ENCODE measurements around the gene CNTN5. TPM values are rescaled to one million over a fixed set of nuclear protein-coding genes. Genes with fewer than 3 reads are reported as not detected.

The CNTN5 gene
- total and polyA plus RNA-seq, 5 experiments from 2014 or later: not detected

DNA sequence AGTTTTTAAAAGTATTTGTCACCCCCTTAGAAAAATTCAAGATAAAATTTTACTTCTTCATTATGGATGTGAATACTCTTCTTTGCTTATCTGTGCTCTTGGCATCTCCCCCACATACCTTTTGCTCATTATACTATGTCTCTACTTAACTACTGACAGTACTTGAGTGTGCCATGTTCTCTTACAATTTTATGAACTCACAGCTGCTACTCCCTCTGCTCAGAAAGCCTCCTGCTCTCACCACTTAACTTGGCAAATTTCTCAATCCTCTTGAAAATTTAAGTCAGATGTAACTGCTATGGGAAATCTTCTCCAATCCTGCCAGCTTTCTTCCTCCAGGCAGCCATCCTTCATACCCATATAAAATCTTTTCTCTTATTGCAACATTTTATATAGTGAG lies 163.4 kb downstream of the CNTN5 start:
- ATAC-seq: no peak
- Mint-ChIP-seq H3K9me3 (peaks cover 0 to 23% (median 6%) of the 10 kb centered on the region in 9 donors), H3K36me3 (no peaks in the 10 kb centered on the region), H3K27ac (no peak overlapping the region), H3K4me3 (no peak overlapping the region), H3K27me3 (no peaks in the 10 kb centered on the region), H3K4me1 (no peaks in the 10 kb centered on the region)
- POLR2A ChIA-PET: no interaction called here
- no peak for DNase-seq

DNA sequence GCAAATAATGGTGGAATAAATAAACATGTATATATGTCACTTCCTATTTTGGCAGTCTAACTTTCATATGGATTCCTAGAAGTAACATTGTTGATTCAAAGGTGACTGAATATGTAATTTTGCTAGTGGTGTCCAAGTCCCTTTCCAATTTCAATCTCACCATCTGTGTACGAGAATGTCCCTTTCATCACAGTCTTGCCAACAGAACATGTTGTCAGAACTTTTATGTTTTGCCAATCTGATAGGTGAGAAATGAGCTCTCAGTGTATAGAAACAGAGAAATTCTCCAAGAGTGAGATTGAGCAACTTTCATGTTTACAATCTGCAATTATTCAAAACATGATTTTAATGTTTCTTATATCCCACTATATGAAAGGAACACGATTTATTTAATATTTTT lies 167.5 kb downstream of the CNTN5 start:
- no peaks in the 10 kb centered on the region for H3K36me3 Mint-ChIP-seq
- ATAC-seq: no peak
- H3K4me3 Mint-ChIP-seq: no peak overlapping the region

DNA sequence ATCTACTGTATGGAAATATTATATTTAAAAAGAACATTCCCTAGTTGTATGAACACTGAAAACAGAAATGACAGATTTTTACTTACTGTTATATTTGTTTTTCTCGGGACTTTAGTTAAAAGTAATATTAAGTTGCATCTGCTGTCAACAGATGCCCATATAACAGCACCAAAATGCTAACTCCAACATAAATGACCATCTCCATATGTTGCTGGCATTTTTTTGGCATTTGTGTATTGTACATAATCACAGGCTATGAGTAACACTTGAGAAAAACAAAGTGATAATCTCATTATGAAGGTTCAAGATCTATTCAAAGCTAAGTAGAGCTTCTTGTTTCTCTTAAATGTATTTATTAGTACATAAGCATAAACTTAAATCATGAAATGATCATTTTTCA lies 172.0 kb downstream of the CNTN5 start:
- H3K27me3 Mint-ChIP-seq: no peaks in the 10 kb centered on the region
- H3K9me3 Mint-ChIP-seq: peaks cover 0 to 30% (median 2%) of the 10 kb centered on the region in 9 donors
- H3K4me1 Mint-ChIP-seq: no peaks in the 10 kb centered on the region
- no peak overlapping the region for H3K4me3 Mint-ChIP-seq
- DNase-seq: no peak
- H3K27ac Mint-ChIP-seq: no peak overlapping the region
- no peak for ATAC-seq
- no peaks in the 10 kb centered on the region for H3K36me3 Mint-ChIP-seq
- POLR2A ChIA-PET: no interaction called here

More for the DNA sequence above, 167.5 kb downstream of the CNTN5 start:
- Mint-ChIP-seq H3K27ac (no peak overlapping the region), H3K4me1 (no peaks in the 10 kb centered on the region), H3K9me3 (peaks cover 2 to 22% (median 7%) of the 10 kb centered on the region in 9 donors), H3K27me3 (no peaks in the 10 kb centered on the region)
- no peak for DNase-seq
- POLR2A ChIA-PET: no interaction called here

DNA sequence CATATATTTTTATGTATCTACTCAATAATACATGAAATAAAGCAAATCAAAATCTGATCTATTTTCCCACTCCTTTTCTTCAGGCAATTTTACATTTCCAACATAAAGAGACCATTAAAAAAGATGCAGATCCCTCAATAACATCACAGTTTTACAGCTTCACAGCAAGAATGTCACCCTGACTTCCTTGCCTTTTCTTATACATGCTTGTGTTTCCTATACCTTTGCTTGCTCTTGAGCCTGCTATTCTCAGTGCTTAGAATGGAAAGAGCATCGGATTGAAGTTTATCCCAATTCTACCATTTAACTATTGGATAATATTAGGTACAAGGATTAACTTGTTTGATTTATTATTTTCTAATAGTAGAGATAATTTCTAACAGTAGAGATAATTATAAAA lies 176.7 kb downstream of the CNTN5 start:
- no peaks in the 10 kb centered on the region for H3K27me3 Mint-ChIP-seq
- H3K4me3 Mint-ChIP-seq: no peak overlapping the region
- no peaks in the 10 kb centered on the region for H3K4me1 Mint-ChIP-seq
- H3K9me3 Mint-ChIP-seq: peaks cover 0 to 31% (median 12%) of the 10 kb centered on the region in 9 donors
- no peak overlapping the region for H3K27ac Mint-ChIP-seq
- POLR2A ChIA-PET: no interaction called here
- H3K36me3 Mint-ChIP-seq: no peaks in the 10 kb centered on the region
- DNase-seq (no peak), ATAC-seq (no peak)

DNA sequence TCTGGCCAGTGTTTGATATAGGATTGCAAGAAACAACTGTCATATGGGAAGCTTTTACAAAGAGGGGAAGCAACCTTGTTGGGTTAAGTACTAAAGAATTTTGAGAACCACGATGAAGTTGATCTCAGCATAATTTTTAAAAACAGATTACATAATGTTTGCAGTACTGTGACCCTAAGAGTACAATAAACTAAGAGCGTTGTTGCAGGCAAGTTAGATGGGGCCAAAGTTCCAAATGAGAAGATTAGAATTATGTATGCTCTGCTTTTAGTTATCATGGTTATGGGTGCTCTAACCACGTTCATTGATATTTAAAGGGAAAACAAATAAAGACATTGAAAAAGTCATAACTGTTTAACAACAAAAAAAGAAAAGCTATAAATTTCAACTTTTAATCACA lies 177.5 kb downstream of the CNTN5 start:
- DNase-seq (no peak), ATAC-seq (no peak)
- Mint-ChIP-seq H3K27me3 (no peaks in the 10 kb centered on the region), H3K36me3 (no peaks in the 10 kb centered on the region), H3K4me3 (no peak overlapping the region), H3K9me3 (peaks cover 2 to 31% (median 12%) of the 10 kb centered on the region in 9 donors), H3K4me1 (no peaks in the 10 kb centered on the region), H3K27ac (no peak overlapping the region)
- POLR2A ChIA-PET: no interaction called here

DNA sequence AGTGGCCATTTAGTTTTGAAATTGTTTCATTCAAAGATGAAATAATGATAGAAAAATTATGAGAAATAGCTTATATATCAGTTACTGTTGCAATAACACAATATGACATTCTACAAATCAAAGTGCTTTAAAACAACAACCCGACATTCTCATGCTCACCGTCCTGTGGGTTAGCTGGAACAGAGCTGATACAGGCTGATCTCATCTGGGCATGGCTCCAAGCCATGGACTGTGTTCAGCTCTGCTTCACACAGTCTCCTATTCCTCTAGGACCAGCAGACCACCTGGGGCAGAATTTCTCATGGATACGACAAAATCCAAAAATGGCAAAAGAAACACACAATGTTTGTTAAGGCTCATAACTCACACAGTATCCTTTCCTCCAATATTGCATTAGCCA lies 178.6 kb downstream of the CNTN5 start:
- Mint-ChIP-seq H3K27ac (no peak overlapping the region), H3K9me3 (peaks cover 2 to 36% (median 11%) of the 10 kb centered on the region in 9 donors), H3K4me3 (no peak overlapping the region), H3K27me3 (no peaks in the 10 kb centered on the region), H3K4me1 (no peaks in the 10 kb centered on the region), H3K36me3 (no peaks in the 10 kb centered on the region)
- no peak for DNase-seq
- POLR2A ChIA-PET: no interaction called here
- ATAC-seq: no peak

DNA sequence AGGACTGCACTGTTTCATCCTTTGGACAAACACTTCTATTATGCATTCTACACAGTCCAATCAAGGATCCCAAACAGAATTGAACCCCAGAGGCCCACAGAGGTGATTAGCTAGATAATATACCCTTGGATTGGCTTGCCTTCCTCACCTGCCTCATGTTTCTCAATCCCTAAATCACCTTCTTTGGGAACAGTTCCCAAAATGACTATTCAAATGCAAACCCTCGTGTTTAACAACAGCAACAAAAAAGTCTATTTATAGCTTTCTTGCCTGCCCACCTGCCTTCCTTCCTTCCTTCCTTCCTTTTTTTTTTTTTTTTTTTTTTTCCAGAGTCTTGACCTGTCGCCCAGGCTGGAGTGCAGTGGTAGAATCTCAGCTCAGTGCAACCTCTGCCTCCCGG lies 180.0 kb downstream of the CNTN5 start:
- POLR2A ChIA-PET: no interaction called here
- Mint-ChIP-seq H3K4me1 (no peaks in the 10 kb centered on the region), H3K27ac (no peak overlapping the region), H3K27me3 (no peaks in the 10 kb centered on the region), H3K36me3 (no peaks in the 10 kb centered on the region), H3K4me3 (no peak overlapping the region), H3K9me3 (peaks cover 3 to 38% (median 11%) of the 10 kb centered on the region in 9 donors)
- no peak for ATAC-seq
- DNase-seq: no peak

DNA sequence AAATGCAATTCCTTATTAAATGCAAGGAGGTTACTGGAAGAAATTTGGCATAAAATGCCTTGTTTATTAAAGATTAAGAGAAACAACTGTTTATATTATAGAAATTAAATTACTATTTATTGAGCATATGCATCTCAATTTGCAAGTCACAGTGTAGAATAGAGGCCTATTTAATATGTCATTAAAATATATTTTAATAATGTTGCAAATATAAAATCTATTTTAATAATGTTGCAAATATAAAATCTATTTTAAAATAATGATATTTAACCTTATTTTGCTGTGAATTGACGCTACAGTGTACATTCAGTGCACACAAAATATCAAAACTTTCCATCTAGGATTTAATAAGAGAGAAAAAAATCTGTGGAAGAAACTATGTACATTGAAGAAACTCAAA lies 188.1 kb downstream of the CNTN5 start:
- POLR2A ChIA-PET: no interaction called here
- H3K4me1 Mint-ChIP-seq: no peaks in the 10 kb centered on the region
- peaks cover 0 to 17% (median 5%) of the 10 kb centered on the region in 9 donors for H3K9me3 Mint-ChIP-seq
- H3K36me3 Mint-ChIP-seq: no peaks in the 10 kb centered on the region
- ATAC-seq (no peak), DNase-seq (no peak)
- no peaks in the 10 kb centered on the region for H3K27me3 Mint-ChIP-seq
- no peak overlapping the region for H3K27ac Mint-ChIP-seq
- no peak overlapping the region for H3K4me3 Mint-ChIP-seq

DNA sequence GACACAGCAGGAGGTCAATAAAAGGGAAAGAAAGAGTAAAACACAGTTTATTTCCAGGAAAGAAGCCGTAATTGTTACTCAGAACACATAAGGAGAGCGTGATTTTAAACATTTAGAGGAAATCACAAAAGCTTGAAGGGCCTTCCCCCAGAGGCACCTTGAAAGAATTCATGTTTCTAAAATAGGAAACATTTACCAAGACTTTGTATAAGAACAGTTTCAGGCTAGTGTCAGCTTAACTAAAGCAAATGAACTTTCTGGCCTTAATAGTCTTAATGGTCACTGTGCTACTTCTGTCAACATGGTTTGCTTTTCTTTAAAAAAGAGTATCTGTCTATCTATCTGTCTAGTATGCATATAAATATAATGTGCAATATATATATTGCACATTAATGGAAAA lies 208.8 kb downstream of the CNTN5 start:
- POLR2A ChIA-PET: no interaction called here
- H3K9me3 Mint-ChIP-seq: peaks cover 0 to 38% (median 9%) of the 10 kb centered on the region in 9 donors
- DNase-seq (no peak), ATAC-seq (no peak)
- no peaks in the 10 kb centered on the region for H3K27me3 Mint-ChIP-seq
- no peak overlapping the region for H3K27ac Mint-ChIP-seq
- H3K36me3 Mint-ChIP-seq: no peaks in the 10 kb centered on the region
- H3K4me1 Mint-ChIP-seq: no peaks in the 10 kb centered on the region
- no peak overlapping the region for H3K4me3 Mint-ChIP-seq

DNA sequence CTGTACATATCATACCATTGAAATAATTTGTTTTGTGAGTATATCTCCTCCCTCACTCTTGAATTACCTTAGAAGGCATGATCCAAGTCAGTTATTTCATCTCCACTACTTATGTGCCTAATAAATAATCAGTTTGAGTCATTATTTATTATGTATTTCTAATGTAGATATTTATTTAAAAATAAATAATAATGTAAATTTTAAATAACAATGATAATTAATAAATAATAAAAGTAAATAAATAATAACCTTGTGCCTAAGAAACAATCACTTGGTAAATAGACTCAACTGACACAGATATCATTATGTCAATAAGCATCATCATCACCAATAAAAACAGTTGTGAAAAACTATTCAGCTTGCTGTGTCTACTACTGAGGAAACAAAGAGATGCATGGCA lies 213.8 kb downstream of the CNTN5 start:
- POLR2A ChIA-PET: no interaction called here
- Mint-ChIP-seq H3K9me3 (peaks cover 0 to 31% (median 12%) of the 10 kb centered on the region in 9 donors), H3K27me3 (no peaks in the 10 kb centered on the region), H3K4me1 (no peaks in the 10 kb centered on the region), H3K27ac (no peak overlapping the region), H3K4me3 (no peak overlapping the region), H3K36me3 (no peaks in the 10 kb centered on the region)
- DNase-seq (no peak), ATAC-seq (no peak)

DNA sequence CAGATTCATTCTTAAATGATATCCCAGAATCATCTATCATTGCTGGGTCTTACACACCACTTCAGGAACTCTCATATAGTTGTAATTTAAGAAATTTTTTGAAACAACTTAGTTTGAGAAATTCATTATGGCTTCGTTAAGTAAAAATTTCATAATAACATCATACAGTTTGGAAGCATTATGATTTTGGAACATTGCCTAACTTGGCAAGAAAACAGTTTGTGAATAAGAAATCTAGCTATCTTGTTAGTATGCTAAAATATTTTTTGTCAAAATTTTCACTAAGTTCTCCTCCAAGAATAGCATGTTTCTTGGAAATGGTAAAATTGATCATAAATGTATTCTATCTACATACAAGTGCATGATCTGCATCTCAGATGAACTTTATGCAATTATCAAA lies 217.7 kb downstream of the CNTN5 start:
- Mint-ChIP-seq H3K36me3 (no peaks in the 10 kb centered on the region), H3K27ac (no peak overlapping the region)
- ATAC-seq: no peak

DNA sequence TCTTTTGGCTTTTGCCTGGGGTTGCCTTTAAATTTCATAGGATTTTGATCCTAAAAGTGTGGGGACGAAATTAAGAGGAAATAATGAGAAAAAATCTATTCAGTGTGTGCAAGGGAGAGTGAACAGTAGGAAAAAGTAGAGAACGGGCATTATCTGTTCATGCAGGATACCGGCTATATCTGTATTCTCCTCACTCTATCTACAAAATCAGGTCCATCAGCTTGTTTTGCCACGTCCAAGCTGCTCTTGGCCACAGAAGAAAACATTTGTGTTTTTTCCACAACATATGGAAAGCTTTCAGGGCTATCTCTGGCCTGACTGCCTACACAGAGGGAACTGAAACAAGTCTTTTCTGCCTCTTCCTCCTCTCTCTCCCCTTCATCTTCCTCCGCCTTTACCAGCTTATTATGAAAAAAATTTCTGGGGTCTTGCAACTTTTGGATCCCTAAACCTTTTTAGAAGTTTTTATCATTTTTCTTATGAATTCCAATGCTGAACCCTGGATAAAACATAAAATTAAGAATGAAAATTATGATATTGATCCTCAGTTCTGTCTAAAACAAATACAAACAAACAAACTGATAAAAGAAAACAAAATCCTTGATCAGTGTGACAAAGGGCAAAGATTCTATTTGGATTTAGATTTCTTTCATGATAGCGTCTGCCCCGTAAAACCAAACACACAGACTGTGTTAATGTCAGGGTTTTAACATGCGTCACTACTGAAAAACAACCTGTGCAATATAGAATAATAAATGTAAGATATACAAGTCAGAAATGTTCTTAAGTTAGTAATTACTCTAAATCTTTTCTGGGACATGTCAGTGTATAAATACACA lies 219.7 kb downstream of the CNTN5 start:
- peaks cover 0 to 26% (median 9%) of the 10 kb centered on the region in 9 donors for H3K9me3 Mint-ChIP-seq
- POLR2A ChIA-PET: no interaction called here

More for the DNA sequence above, 217.7 kb downstream of the CNTN5 start:
- H3K4me3 Mint-ChIP-seq: no peak overlapping the region
- peaks cover 2 to 26% (median 6%) of the 10 kb centered on the region in 9 donors for H3K9me3 Mint-ChIP-seq
- H3K4me1 Mint-ChIP-seq: no peaks in the 10 kb centered on the region
- POLR2A ChIA-PET: no interaction called here
- no peaks in the 10 kb centered on the region for H3K27me3 Mint-ChIP-seq
- no peak for DNase-seq

DNA sequence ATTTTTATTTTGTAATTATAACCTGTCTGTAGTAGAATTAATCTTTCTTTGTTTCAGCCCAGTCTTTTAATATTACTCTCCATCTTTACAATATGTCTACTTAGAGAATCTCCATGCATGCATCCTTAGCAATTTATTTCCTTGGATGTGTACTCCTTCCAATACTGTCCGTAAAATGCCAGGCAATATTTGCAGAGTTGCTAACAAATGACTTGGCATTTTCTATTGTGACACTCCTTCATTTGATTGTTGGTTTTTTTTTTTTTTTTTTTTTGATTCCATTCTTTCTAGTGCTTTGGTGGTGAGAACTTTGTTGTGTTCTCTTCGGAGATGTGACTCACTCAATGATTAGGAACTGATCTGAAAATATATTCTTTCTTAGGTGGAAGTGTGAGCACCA lies 220.3 kb downstream of the CNTN5 start:
- H3K36me3 Mint-ChIP-seq: no peaks in the 10 kb centered on the region
- H3K4me3 Mint-ChIP-seq: no peak overlapping the region
- H3K27me3 Mint-ChIP-seq: no peaks in the 10 kb centered on the region
- ATAC-seq: no peak
- POLR2A ChIA-PET: no interaction called here
- peaks cover 0 to 26% (median 13%) of the 10 kb centered on the region in 9 donors for H3K9me3 Mint-ChIP-seq
- DNase-seq: no peak
- H3K27ac Mint-ChIP-seq: no peak overlapping the region
- H3K4me1 Mint-ChIP-seq: no peaks in the 10 kb centered on the region

More for the DNA sequence above, 219.7 kb downstream of the CNTN5 start:
- no peaks in the 10 kb centered on the region for H3K4me1 Mint-ChIP-seq
- no peaks in the 10 kb centered on the region for H3K27me3 Mint-ChIP-seq
- no peak overlapping the region for H3K4me3 Mint-ChIP-seq
- ATAC-seq (no peak), DNase-seq (no peak)
- H3K27ac Mint-ChIP-seq: no peak overlapping the region
- no peaks in the 10 kb centered on the region for H3K36me3 Mint-ChIP-seq

DNA sequence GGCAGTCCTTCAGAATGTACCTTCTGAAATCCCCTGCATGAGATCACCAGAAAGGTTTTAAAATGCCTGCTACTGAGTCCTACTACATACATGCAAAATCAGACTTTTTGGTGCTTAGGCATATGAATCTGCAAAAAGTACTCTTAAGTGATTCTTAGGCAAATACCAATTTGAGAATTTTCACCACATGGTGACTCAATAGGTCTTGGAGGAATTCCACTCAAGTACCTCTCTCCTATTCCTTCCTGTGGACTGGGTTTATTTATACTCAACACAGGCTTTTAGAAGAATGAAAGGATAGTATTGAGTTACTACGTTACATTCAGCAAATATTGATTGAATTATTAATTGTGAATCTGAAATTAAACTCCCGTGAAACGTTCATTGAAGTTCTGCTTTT lies 223.9 kb downstream of the CNTN5 start:
- no peaks in the 10 kb centered on the region for H3K36me3 Mint-ChIP-seq

More for the DNA sequence above, 223.9 kb downstream of the CNTN5 start:
- ATAC-seq (no peak), DNase-seq (no peak)
- Mint-ChIP-seq H3K9me3 (peaks cover 0 to 26% (median 9%) of the 10 kb centered on the region in 9 donors), H3K27me3 (no peaks in the 10 kb centered on the region), H3K27ac (no peak overlapping the region), H3K4me3 (no peak overlapping the region), H3K4me1 (no peaks in the 10 kb centered on the region)
- POLR2A ChIA-PET: no interaction called here

All from naive thymus-derived CD8-positive, alpha-beta T cell (primary cell).